Measurements from ENCODE around the gene SLC15A4.

SLC15A4 gene

GRCh38 chr12:128745772-128746689, 77.7 kb downstream of the SLC15A4 start:
- no peaks in the 10 kb centered on the region for H3K9me3 ChIP-seq (ENCODE audit: control insufficient read depth, low read length)
- H3K4me1 ChIP-seq (ENCODE audit: control insufficient read depth, insufficient read depth, low read length, poor library complexity, severe bottlenecking), result no peaks in the 10 kb centered on the region
- WGBS, 2 experiments (ENCODE audit: insufficient coverage in 2 of 2), result 92 to 100% methylated on average over 3 to 4 of the region's 11 CpGs
- H3K36me3 ChIP-seq (ENCODE audit: control insufficient read depth, insufficient read depth, low read length), result no peaks in the 10 kb centered on the region
- H3K4me3 ChIP-seq (ENCODE audit: extremely low read depth, insufficient read depth, low read length, poor library complexity, severe bottlenecking), result no peak overlapping the region
- no peak overlapping the region for H3K27ac ChIP-seq (ENCODE audit: low read depth, low read length, severe bottlenecking)

- H3K4me1 ChIP-seq (ENCODE audit: control insufficient read depth, insufficient read depth, low read length, poor library complexity, severe bottlenecking), result no peaks in the 10 kb centered on the region
- no peaks in the 10 kb centered on the region for H3K9me3 ChIP-seq (ENCODE audit: control insufficient read depth, low read length)
- H3K4me3 ChIP-seq (ENCODE audit: extremely low read depth, insufficient read depth, low read length, poor library complexity, severe bottlenecking), result no peak overlapping the region
- H3K36me3 ChIP-seq (ENCODE audit: control insufficient read depth, insufficient read depth, low read length), result no peaks in the 10 kb centered on the region
- no peak overlapping the region for H3K27ac ChIP-seq (ENCODE audit: low read depth, low read length, severe bottlenecking)
- WGBS, 2 experiments (ENCODE audit: insufficient coverage in 2 of 2), result 76 to 92% methylated on average over 2 to 3 of the region's 7 CpGs
Observed at GRCh38 chr12:128743916-128744315, 79.8 kb downstream of the SLC15A4 start.
